Stimulated activated CD4-positive, alpha-beta T cell treated with anti-CD3 and anti-CD28 coated beads, Interleukin-1b, Interleukin-23, amount 100 ng/mL, for 1 hour (primary cell): Measurements from ENCODE around the gene NUP42.
"Not testable (repeated sequence)": the region's sequence is repeated elsewhere in the genome, so short reads cannot be mapped to it uniquely, and the experiment has no call there.

Experiments used
- DNase-seq, 2 donors: peaks; one replicate each; pipeline ENCODE4 v3.0.0-alpha.2; 2020; ENCODE audit warnings: low read depth in 2 of 2

NUP42 gene

DNA sequence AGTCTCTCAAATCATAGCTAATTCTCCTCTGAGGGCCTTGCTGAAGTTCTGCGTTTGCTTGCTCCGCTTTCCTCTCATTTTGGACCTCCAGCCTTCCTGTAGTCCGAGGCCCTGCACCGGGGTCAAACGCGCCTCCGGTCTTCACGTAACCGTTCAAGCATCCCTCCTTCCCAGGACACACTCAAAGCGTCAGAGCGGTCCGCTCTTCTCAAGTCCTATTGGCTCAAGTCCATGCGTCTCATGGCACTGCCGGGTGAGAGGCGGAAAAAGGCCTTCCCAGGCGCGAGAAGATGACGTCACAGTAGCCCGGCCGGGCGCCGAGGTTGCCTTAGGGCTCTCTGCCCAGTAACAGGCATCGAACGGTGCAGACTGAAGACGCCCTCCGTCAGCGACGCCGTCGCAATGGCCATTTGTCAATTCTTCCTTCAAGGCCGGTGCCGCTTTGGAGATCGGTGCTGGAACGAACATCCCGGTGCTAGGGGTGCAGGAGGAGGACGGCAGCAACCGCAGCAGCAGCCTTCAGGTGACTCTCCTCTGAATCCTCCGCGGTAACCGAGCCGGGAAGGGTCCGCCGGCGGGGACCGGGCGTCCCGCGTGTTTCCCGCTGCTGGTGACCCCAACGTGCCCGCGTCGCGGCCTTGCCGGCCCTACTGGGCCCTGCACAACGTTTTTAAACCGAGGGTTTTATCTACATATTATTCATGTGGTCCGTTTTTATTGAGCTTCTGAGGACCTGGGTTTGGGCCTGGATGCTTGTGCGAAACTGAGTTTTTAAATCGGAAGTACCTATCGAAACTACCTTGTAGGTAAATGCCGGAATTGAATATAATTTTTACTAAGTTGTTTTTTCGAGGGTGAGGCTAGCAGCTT is at the start of gene NUP42:
NUP42 (plus strand) TSS at position 365 of the 870 bp plus-strand sequence; CDS start at position 403, 38 bp downstream.
- DNase-seq: peak; percentile 82 to 87

DNA sequence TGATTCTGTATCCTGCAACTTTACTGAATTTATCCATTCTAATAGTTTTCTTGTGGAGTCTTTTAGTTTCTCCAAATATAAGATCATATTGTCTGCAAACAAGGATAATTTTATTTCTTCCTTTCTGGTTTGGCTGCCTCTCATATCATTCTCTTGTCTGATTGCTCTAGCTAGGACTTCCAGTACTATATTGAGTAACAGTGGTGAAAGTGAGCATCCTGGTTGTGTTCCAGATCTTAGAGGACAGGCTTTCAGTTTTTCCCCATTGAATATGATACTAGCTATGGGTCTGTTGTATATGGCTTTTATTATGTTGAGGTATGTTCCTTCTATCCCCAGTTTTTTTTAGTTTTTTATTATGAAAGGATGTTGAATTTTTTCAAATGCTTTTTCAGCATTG is 48.1 kb upstream of the NUP42 start:
- no peak for DNase-seq

DNA sequence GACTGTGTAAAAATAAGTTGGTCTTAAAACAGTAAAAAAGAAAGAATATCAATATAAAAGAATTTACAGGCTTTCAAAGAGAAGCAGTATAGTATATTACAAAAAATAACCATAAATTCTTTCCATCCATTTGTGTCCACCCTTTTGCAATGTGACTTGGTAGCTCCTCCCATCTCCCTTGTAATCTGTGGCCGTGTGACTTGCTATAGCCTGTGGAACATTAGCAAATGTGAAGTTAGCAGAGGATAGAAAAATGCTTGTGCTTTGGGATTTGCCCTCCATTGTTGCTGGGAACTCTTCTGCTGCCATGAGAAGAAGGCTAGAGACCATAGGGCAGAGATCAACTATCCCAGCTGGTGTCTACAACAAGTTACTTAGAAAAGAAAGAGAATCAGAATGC is 46.1 kb upstream of the NUP42 start:
- no peak for DNase-seq

DNA sequence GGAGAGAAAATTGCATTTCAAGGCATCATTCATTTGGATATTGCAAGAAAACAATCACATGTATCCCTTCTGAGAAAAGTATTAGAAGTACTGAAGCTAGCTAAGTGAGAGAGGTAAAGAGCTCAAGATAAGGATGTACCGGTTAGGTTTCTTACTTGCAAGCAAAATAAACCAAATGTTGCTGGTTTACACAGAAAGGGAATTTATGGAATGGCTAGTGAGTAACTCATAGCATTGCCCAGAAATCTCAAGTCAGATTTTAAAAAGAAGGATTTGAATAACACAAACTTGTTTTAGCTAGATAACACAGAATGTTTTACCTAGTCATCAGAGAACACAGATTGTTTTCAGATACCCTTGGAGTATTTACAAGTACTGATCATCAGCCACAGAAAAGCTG is 45.6 kb upstream of the NUP42 start:
- DNase-seq: no peak

- no peak for DNase-seq
These were observed 24.2 kb upstream of the NUP42 start for GRCh38 chr7:23157679-23158078.

DNA sequence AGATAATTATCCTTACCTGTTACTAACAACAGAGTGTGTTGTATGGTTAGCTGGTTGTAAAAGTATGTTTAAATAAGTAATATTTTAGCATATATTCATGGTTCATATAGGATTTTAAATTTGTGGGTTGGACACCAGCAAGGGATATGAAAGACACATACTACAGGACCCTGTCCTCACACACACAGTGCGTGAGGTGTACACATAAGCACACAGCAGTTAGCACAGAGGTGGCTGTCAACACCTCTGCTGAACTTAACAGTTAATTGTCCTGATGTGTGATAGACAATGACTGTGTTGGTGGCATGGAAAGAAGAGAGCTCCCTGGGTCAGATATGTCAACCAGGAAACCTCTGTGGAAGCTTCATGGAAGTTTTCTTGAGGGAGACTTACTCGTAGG is 23.3 kb upstream of the NUP42 start:
- DNase-seq: no peak

DNA sequence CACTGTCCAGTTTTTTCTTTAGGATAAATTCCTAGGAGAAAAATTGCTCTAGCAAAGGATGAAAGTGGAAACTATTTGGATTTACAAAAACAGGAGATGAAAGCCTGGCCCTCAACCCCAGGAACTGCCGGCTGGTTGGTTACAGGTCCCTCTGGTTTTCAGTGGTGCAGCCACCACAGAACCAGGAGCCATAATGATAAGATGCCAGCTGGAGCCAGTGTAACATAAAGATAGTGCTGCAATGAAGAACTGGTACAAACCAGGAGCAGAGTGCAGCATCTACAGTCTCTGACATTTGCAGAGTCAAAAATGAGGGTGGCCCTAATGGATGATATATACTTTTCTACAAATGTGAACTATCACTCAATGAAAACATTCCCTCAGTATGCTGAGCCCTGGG is 20.4 kb upstream of the NUP42 start:
- DNase-seq: no peak

DNA sequence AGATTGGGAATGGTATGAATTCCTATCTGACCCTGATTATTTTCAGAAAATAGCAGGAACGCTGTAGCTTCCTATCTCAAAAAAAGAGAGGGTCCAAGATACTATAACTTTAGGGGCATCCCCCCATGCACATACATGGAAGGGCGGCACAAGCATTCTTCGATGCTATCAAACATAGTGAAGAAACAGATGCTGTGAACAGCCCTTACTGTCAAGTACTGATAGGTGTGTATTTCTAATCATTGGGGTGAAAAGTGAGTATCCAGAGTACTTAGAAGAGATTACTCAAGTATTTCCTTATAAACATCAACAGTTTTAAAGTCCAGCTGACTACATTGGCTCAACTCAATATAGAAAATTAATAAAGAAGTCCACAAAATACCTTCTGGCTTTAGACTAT is 17.0 kb upstream of the NUP42 start:
- DNase-seq: no peak

- no peak for DNase-seq
These were observed 16.5 kb upstream of the NUP42 start for GRCh38 chr7:23165316-23165715.

DNA sequence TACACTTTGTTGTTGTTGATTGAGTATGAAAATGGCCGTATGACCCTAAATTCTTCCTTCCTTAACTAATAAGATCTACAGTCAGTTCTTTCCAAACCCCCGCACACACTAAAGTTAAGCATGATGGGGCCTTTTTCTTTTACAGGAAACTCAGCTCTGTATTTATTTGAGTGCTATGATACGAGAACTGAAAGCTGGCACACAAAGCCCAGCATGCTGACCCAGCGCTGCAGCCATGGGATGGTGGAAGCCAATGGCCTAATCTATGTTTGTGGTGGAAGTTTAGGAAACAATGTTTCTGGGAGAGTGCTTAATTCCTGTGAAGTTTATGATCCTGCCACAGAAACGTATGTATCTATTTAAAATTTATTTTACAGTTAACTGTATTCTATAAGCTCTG is 14.2 kb upstream of the NUP42 start:
- DNase-seq: no peak

GRCh38 chr7:23168111-23168885 is 13.6 kb upstream of the NUP42 start:
- no peak for DNase-seq

- no peak for DNase-seq
These were observed 5.9 kb upstream of the NUP42 start for GRCh38 chr7:23175938-23176337.

GRCh38 chr7:23183279-23184012 is 1.6 kb downstream of the NUP42 start:
- DNase-seq: no peak

DNA sequence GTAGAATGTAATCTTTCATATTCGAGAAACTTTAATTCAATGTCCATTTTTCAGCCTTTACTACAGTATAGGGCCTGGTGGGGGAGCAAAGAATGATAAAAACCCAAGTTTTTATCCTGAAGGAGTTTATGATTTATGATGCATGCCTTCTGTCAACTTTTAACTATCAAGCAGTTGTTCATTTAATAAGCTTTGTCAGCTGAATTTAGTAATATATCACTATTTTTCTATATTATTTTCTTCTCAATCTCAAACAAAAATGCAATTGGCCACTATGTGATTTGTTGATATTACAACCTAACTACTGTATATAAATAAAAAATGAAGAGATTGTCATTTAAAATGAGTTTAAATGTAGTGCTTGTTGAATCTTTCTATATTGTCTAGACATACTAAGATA is 2.4 kb downstream of the NUP42 start:
- no peak for DNase-seq

GRCh38 chr7:23184709-23185359 is 3.0 kb downstream of the NUP42 start:
- DNase-seq: no peak

DNA sequence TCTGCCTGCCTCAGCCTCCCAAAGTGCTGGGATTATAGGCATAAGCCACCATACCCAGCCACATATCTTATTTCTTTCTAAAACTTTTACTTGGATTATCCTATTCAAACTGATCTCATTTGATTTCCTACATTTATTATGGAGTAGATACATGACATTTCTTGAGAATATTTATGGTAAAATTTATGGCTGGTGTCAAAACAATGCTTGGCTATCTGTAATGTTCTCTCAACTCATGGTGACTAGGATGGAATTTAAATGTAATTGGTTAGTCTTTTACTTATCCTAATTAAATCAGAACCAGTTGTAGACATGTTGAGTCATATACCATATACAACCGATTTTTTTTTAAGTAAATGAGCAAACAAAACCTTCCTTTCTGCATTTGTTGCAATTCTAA is 4.1 kb downstream of the NUP42 start:
- no peak for DNase-seq

DNA sequence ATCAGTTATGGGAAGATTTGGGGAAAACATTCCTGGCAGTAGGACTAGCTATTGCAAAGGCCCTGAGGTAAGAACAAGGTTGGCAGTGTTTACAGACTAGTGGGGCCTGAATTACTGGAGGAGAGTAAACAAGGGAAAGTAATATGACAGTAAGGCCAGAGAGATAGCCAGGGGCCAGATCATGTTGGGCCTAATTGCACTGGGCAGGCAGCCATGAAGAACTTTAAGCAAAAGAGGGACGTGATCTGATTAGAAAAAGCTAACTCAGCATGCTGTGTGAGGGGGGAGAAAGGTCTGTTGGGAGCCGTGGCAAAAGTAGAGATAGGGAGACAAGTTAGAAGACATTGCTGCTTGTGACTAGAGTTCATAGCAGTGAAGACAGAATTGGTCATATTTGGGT is 9.2 kb downstream of the NUP42 start:
- no peak for DNase-seq

DNA sequence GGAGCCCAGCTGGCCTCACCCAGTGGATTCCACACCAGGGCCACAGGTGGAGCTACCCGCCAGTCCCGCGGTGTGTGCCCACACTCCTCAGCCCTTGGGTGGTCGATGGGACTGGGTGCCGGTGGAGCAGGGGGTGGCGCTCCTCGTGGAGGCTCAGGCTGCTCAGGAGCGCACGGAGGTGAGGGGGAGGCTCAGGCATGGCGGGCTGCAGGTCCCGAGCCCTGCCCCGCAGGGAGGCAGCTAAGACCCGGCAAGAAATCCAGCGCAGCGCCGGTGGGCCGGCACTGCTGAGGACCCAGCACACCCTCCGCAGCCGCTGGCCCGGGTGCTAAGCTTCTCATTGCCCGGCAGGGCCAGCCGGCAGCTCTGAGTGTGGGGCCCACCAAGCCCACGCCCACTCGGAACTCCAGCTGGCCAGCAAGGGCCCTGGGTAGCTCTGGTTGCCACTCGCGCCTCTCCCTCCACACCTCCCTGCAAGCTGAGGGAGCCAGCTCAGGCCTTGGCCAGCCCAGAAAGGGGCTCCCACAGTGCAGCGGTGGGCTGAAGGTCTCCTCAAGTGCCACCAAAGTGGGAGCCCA is 11.9 kb downstream of the NUP42 start:
- not testable (repeated sequence) for DNase-seq

DNA sequence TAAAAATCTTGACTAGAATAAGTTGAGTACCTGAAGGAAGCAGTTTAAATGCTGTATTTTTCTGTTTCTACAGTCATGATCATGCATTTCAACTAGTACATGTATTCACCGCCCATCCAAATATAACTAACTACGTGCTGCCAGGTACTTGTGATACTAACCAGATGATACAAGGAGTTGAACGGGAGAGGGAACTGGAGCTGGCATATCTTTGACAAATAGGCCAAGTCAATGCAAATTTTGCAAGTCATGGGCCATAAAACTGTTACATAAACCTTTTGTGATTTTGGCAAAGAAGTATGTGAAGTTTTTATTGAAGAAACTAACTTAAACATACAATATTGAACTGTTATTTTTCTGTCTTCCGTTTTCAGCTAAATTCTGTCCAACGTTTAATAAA is 14.5 kb downstream of the NUP42 start:
- DNase-seq: no peak

- DNase-seq: not testable (repeated sequence)
These were observed 15.9 kb downstream of the NUP42 start for GRCh38 chr7:23197745-23198144.

GRCh38 chr7:23200331-23200730 is 18.5 kb downstream of the NUP42 start:
- DNase-seq: no peak
